PC-9 (cell line): Measurements from ENCODE around the gene ZACN. TPM values are rescaled to one million over a fixed set of nuclear protein-coding genes. Genes with fewer than 3 reads are reported as not detected.

Source experiments
- BruUV-seq: library from RNA; stranded (reverse); fragments of 400-500 nt; replicated peaks from 2 replicates; lab custom pipeline; 2021; lab: Mats Ljungman, UMichigan
- CTCF ChIA-PET: fragments of 300-600 bp; sonication (Branson Sonifier 250); formaldehyde crosslinking; loops from one replicate; lab custom pipeline; 2022; ENCODE audit warnings: antibody characterized with exemption; lab: Charles Lee
- POLR2A ChIA-PET: fragments of 300-600 bp; sonication (Branson Sonifier 250); formaldehyde crosslinking; loops from one replicate; lab custom pipeline; 2022; ENCODE audit warnings: antibody characterized with exemption; ENCODE audit not compliant: unreplicated experiment; lab: Charles Lee
- DNase-seq, 2 experiments: peaks; one replicate each; pipeline versions ENCODE4 v3.0.0 to v3.0.0-alpha.2; 2015 to 2022; ENCODE audit warnings: mixed read lengths in 1 of 2
- H2AFZ ChIP-seq: fragments of 200-600 bp; sonication (generic); 2 replicates; pipeline ENCODE4 v1.8.1; 2017; ENCODE audit warnings: antibody characterized with exemption
- H3F3A ChIP-seq: fragments of 200-600 bp; sonication (generic); 2 replicates; pipeline ENCODE4 v1.8.1; 2017; ENCODE audit warnings: antibody characterized with exemption, mild to moderate bottlenecking, low read depth; ENCODE audit not compliant: insufficient read depth
- H3K27ac ChIP-seq: fragments of 200-600 bp; sonication (generic); 2 replicates; pipeline ENCODE4 v1.6.1; 2016; ENCODE audit warnings: mixed run types
- H3K27me3 ChIP-seq: fragments of 200-600 bp; sonication (generic); 2 replicates; pipeline ENCODE4 v1.6.1; 2016; ENCODE audit warnings: low read depth, mixed run types; ENCODE audit not compliant: insufficient read depth
- H3K36me3 ChIP-seq: fragments of 200-600 bp; sonication (generic); 2 replicates; pipeline ENCODE4 v1.6.1; 2016; ENCODE audit warnings: low read depth, mixed run types
- H3K4me1 ChIP-seq: fragments of 200-600 bp; sonication (generic); replicated peaks from 2 replicates; pipeline ENCODE4 v1.6.1; 2016; ENCODE audit warnings: mixed run types; ENCODE audit not compliant: insufficient read depth
- H3K4me2 ChIP-seq: fragments of 200-600 bp; sonication (generic); 2 replicates; pipeline ENCODE4 v1.6.1; 2017; ENCODE audit warnings: mixed run types
- H3K4me3 ChIP-seq: fragments of 200-600 bp; sonication (generic); 2 replicates; pipeline ENCODE4 v1.6.1; 2016; ENCODE audit warnings: mixed run types
- H3K79me2 ChIP-seq: fragments of 200-600 bp; sonication (generic); 2 replicates; pipeline ENCODE4 v1.6.1; 2017; ENCODE audit warnings: low read depth, mixed run types
- H3K9me2 ChIP-seq: fragments of 200-600 bp; sonication (generic); 2 replicates; pipeline ENCODE4 v1.8.1; 2017; ENCODE audit warnings: mild to moderate bottlenecking; ENCODE audit not compliant: insufficient read depth
- H3K9me3 ChIP-seq: fragments of 200-600 bp; sonication (generic); 2 replicates; pipeline ENCODE4 v1.8.1; 2016; ENCODE audit warnings: low read depth; ENCODE audit not compliant: insufficient read depth
- H4K20me1 ChIP-seq: fragments of 200-600 bp; sonication (generic); 2 replicates; pipeline ENCODE4 v1.8.1; 2017; ENCODE audit not compliant: insufficient read depth
- EZH2 ChIP-seq: fragments of 200-600 bp; sonication (generic); IDR thresholded peaks from 2 replicates; pipeline ENCODE4 v1.8.0; 2017; ENCODE audit warnings: antibody characterized with exemption, low read depth
- intact Hi-C: fragments of 100-400 bp; cut with micrococcal nuclease; formaldehyde crosslinking; loops from one replicate; pipeline ENCODE4 v1.10.0; 2022; ENCODE audit not compliant: unreplicated experiment
- total RNA-seq: library from RNA; stranded (reverse); gene quantifications from 2 replicates; pipeline ENCODE4 v1.2.3, GENCODE V29; 2021
- TF ChIP-seq, protein P1 (sequence below): fragments of 200-600 bp; sonication (generic); conservative IDR thresholded peaks from 2 replicates; pipeline ENCODE4 v1.6.1; 2017; ENCODE audit warnings: mixed run types, antibody characterized with exemption, mild to moderate bottlenecking, moderate library complexity

Gene ZACN
- total RNA-seq, 1 experiment from 2014 or later: not detected

DNA sequence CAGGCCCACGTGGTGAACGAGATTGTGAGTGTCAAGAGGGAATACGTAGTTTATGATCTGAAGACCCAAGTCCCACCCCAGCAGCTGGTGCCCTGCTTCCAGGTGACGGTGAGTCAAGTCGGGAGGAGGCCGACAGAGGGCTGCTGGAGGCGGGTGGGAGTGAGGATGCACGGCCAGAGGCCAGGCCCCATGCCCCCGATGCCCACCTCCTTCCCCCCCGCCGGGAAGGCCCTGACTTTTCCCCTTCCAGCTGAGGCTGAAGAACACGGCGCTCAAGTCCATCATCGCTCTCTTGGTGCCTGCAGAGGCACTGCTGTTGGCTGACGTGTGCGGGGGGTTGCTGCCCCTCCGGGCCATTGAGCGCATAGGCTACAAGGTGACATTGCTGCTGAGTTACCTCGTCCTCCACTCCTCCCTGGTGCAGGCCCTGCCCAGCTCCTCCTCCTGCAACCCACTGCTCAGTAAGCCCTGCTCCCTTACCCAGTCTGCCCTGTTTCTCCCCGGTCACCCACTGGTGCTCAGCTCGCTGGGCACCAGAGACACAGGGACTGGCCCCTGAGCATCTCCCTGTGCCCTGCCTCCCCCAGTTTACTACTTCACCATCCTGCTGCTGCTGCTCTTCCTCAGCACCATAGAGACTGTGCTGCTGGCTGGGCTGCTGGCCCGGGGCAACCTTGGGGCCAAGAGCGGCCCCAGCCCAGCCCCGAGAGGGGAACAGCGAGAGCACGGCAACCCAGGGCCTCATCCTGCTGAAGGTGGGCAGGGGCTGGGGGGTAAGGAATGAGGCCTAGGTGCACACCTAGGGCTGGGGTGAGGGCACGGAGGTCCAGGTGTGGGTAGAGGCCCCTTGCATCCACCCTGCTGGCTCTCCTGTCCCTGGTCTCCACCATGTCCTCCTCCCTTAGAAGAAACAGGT is 2.6 kb downstream of the ZACN start:
- no peaks in the 10 kb centered on the region for H4K20me1 ChIP-seq
- ChIA-PET POLR2A (no interaction called here), CTCF (interaction anchor here (0.7 kb wide), 1 partner anchor 289 kb away, joined by 3 read pairs; no protein-coding TSS in a partner anchor)
- no peak overlapping the region for H3K4me2 ChIP-seq
- no peak for DNase-seq
- no peak overlapping the region for H2AFZ ChIP-seq
- H3K27ac ChIP-seq: no peak overlapping the region
- BruUV-seq: no TSS peak
- H3K4me3 ChIP-seq: no peak overlapping the region
- H3F3A ChIP-seq: no peaks in the 10 kb centered on the region
- intact Hi-C loops: no loop called here
- TF ChIP-seq, protein P1, sequence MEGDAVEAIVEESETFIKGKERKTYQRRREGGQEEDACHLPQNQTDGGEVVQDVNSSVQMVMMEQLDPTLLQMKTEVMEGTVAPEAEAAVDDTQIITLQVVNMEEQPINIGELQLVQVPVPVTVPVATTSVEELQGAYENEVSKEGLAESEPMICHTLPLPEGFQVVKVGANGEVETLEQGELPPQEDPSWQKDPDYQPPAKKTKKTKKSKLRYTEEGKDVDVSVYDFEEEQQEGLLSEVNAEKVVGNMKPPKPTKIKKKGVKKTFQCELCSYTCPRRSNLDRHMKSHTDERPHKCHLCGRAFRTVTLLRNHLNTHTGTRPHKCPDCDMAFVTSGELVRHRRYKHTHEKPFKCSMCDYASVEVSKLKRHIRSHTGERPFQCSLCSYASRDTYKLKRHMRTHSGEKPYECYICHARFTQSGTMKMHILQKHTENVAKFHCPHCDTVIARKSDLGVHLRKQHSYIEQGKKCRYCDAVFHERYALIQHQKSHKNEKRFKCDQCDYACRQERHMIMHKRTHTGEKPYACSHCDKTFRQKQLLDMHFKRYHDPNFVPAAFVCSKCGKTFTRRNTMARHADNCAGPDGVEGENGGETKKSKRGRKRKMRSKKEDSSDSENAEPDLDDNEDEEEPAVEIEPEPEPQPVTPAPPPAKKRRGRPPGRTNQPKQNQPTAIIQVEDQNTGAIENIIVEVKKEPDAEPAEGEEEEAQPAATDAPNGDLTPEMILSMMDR: no peak
- TF ChIP-seq EZH2: no peak
- no peaks in the 10 kb centered on the region for H3K9me2 ChIP-seq
- no peaks in the 10 kb centered on the region for H3K36me3 ChIP-seq
- no peaks in the 10 kb centered on the region for H3K27me3 ChIP-seq
- H3K79me2 ChIP-seq: no peaks in the 10 kb centered on the region
- H3K9me3 ChIP-seq: no peaks in the 10 kb centered on the region
- H3K4me1 ChIP-seq: no peaks in the 10 kb centered on the region

DNA sequence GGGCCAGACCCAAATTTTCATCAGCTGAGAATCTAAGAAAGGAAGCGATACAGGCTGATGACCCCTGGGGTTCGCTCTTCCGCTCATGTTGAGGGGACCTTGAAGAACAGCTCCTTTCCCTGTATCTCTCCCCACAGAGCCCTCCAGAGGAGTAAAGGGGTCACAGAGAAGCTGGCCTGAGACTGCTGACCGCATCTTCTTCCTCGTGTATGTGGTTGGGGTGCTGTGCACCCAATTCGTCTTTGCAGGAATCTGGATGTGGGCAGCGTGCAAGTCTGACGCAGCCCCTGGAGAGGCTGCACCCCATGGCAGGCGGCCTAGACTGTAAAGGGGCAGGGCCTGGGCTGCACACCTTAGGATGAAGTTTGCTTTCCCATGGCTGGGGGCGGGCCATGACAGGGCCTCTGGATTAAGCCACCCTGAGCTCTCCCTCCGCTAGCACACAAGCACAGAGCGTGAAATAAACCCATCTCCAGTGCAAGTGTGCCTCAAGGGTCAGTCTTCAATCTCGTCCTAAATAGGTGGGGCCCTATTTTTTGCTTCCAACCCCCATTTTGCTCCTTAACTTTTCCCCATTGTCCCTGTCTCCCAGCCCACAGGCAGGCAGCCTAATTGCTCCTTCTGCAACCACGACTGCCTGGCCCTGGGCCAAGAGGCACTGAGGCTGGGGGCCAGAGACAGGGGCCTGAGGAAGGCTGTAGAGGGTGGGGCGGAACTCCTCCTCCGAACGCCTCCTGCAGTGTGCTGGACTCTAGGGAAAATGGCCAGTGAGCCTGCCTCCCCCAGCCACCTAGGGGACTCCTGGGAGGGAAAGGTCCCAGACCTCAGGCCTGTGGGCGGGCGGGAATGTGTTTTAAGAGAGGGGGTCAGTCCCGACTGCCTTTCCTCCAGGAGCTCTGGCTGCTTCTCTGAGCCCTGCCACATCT is 3.6 kb downstream of the ZACN start:
- TF ChIP-seq, protein P1: no peak
- no peak for TF ChIP-seq EZH2
- H3K9me2 ChIP-seq: no peaks in the 10 kb centered on the region
- ChIA-PET POLR2A (interaction anchor here (0.5 kb wide), 1 partner anchor 15 kb away, joined by 5 read pairs; no protein-coding TSS in a partner anchor), CTCF (interaction anchor here (0.5 kb wide), 1 partner anchor 14 kb away, joined by 6 read pairs; no protein-coding TSS in a partner anchor)
- no peaks in the 10 kb centered on the region for H3K27me3 ChIP-seq
- H3F3A ChIP-seq: no peaks in the 10 kb centered on the region
- BruUV-seq: no TSS peak
- DNase-seq: no peak
- no peaks in the 10 kb centered on the region for H3K36me3 ChIP-seq
- no peaks in the 10 kb centered on the region for H3K79me2 ChIP-seq
- H2AFZ ChIP-seq: no peak overlapping the region
- H3K27ac ChIP-seq: no peak overlapping the region
- intact Hi-C loops: no loop called here
- H3K9me3 ChIP-seq: no peaks in the 10 kb centered on the region
- no peaks in the 10 kb centered on the region for H4K20me1 ChIP-seq
- no peak overlapping the region for H3K4me3 ChIP-seq
- H3K4me1 ChIP-seq: no peaks in the 10 kb centered on the region
- no peak overlapping the region for H3K4me2 ChIP-seq

DNA sequence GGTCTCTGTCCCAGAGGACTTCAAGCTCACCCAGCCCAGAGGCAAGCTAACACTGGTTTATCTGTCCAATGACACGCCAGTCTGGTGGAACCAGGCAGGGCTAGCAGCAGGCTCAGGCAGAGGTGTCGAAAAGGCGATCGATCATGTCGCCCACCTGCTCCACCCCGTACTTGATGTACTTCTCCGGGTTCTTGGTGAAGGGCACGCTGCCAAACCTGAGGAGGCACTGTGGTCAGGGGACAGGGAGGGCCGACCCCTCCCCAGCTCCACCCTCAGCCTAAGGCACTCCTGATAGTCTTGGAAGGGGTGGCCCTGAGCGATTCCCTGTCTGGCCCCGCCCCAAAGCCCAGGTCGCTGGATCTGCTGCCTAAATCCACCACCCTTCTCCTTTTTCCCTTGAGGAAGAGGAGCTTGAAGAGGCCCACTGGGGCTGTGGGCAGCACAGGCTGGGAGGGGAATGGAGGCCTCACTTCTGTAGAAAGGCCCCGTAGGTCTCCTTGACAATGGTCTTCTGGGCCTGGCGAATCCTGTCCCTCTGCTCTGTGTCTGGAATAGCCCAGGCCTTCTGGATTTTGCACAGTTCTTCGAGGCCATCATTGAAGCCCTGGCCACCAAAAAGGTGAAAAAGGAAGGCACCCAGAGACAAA is 4.7 kb downstream of the ZACN start:
- Histone ChIP-seq H3K4me3 (no peak overlapping the region), H3K27ac (no peak overlapping the region), H3K9me3 (no peaks in the 10 kb centered on the region), H3K36me3 (no peaks in the 10 kb centered on the region), H3F3A (no peaks in the 10 kb centered on the region), H3K79me2 (no peaks in the 10 kb centered on the region), H3K4me1 (no peaks in the 10 kb centered on the region), H3K27me3 (no peaks in the 10 kb centered on the region), H2AFZ (no peak overlapping the region), H4K20me1 (no peaks in the 10 kb centered on the region), H3K9me2 (no peaks in the 10 kb centered on the region), H3K4me2 (no peak overlapping the region)
- intact Hi-C loops: no loop called here
- TF ChIP-seq, protein P1: no peak
- TF ChIP-seq EZH2: no peak
- no TSS peak for BruUV-seq
- POLR2A ChIA-PET: no interaction called here
- CTCF ChIA-PET: no interaction called here
- no peak for DNase-seq
